DND-41 (cell line): ENCODE data around the gene VN1R2.
"Not testable (repeated sequence)": the region's sequence is repeated elsewhere in the genome, so short reads cannot be mapped to it uniquely, and the experiment has no call there.

Experiments
- ATAC-seq: fragments of 200-7000 bp; cut with Tn5 transposase; 3 replicates; pipeline ENCODE4 v1.9.1; 2021; ENCODE audit warnings: low read depth; ENCODE audit not compliant: insufficient read depth
- DNase-seq: peaks from one replicate; pipeline ENCODE4 v3.0.0-alpha.2; 2020
- H2AFZ ChIP-seq: 2 replicates; pipeline ENCODE4 v1.6.0; 2012; ENCODE audit warnings: low read depth, low read length
- H3K27ac ChIP-seq: 2 replicates; pipeline ENCODE4 v1.5.1; 2012; ENCODE audit warnings: low read length, inconsistent platforms
- H3K27me3 ChIP-seq: fragments of 200-600 bp; sonication (generic); 2 replicates; pipeline ENCODE4 v1.6.0; 2012; ENCODE audit warnings: low read length, mild to moderate bottlenecking, inconsistent platforms; ENCODE audit not compliant: insufficient read depth, poor library complexity
- H3K36me3 ChIP-seq: 2 replicates; pipeline ENCODE4 v1.5.1; 2012; ENCODE audit warnings: low read length, inconsistent platforms; ENCODE audit not compliant: insufficient read depth
- H3K4me1 ChIP-seq: 2 replicates; pipeline ENCODE4 v1.5.1; 2012; ENCODE audit warnings: mild to moderate bottlenecking, low read length; ENCODE audit not compliant: insufficient read depth
- H3K4me2 ChIP-seq: 2 replicates; pipeline ENCODE4 v1.6.0; 2012; ENCODE audit warnings: mild to moderate bottlenecking, moderate library complexity, low read length, inconsistent platforms; ENCODE audit not compliant: insufficient read depth
- H3K4me3 ChIP-seq, 2 experiments: fragments of 200-600 bp in 1 of 2; shearing (Covaris generic) in 1 of 2; 2 replicates each; pipeline ENCODE4 v1.5.1; 2012 to 2016; ENCODE audit warnings: inconsistent platforms in 2 of 2, low read length in 2 of 2, mild to moderate bottlenecking in 2 of 2, low read depth in 1 of 2, moderate library complexity in 1 of 2
- H3K79me2 ChIP-seq: 2 replicates; pipeline ENCODE4 v1.6.0; 2012; ENCODE audit warnings: low read length, inconsistent platforms; ENCODE audit not compliant: insufficient read depth
- H3K9ac ChIP-seq: 2 replicates; pipeline ENCODE4 v1.6.0; 2012; ENCODE audit warnings: low read depth, mild to moderate bottlenecking, inconsistent platforms, low read length, moderate library complexity
- H3K9me3 ChIP-seq: 2 replicates; pipeline ENCODE4 v1.5.1; 2012; ENCODE audit warnings: low read length, moderate library complexity, mild to moderate bottlenecking, inconsistent platforms; ENCODE audit not compliant: insufficient read depth, severe bottlenecking
- H4K20me1 ChIP-seq: 2 replicates; pipeline ENCODE4 v1.6.0; 2012; ENCODE audit warnings: low read length; ENCODE audit not compliant: insufficient read depth
- EZH2 ChIP-seq: IDR thresholded peaks from 3 replicates; pipeline ENCODE4 v1.6.1; 2012; ENCODE audit warnings: borderline replicate concordance, low read depth, mild to moderate bottlenecking, moderate library complexity, low read length, inconsistent platforms; ENCODE audit not compliant: severe bottlenecking
- TF ChIP-seq, protein P1 (sequence below): IDR thresholded peaks from 2 replicates; pipeline ENCODE4 v1.5.1; 2012; ENCODE audit warnings: borderline replicate concordance, low read length, moderate library complexity, mild to moderate bottlenecking; ENCODE audit not compliant: poor library complexity, severe bottlenecking; ENCODE audit errors: extremely low read depth

Gene VN1R2

DNA sequence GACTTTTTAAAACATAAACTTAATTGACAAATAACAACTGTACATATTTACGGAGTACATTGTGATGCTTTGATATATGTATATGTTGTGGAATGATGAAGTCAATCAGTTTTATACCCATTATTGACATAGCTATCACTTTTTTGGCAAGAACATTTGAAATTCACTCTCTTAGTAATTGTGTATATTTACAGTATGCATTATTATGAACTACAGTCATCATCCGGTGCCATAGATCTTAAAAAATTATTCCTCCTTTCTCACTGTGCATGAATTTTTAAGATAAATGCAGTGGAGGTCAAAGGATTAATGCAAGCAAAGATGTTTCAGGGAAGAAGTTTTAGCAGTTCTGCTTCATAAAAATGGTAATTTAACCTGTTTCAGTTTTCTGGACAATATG lies 17.4 kb downstream of the VN1R2 start:
- H3K9me3 ChIP-seq: no peaks in the 10 kb centered on the region
- TF ChIP-seq, protein P1, sequence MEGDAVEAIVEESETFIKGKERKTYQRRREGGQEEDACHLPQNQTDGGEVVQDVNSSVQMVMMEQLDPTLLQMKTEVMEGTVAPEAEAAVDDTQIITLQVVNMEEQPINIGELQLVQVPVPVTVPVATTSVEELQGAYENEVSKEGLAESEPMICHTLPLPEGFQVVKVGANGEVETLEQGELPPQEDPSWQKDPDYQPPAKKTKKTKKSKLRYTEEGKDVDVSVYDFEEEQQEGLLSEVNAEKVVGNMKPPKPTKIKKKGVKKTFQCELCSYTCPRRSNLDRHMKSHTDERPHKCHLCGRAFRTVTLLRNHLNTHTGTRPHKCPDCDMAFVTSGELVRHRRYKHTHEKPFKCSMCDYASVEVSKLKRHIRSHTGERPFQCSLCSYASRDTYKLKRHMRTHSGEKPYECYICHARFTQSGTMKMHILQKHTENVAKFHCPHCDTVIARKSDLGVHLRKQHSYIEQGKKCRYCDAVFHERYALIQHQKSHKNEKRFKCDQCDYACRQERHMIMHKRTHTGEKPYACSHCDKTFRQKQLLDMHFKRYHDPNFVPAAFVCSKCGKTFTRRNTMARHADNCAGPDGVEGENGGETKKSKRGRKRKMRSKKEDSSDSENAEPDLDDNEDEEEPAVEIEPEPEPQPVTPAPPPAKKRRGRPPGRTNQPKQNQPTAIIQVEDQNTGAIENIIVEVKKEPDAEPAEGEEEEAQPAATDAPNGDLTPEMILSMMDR: no peak
- no peak for TF ChIP-seq EZH2
- no peaks in the 10 kb centered on the region for H4K20me1 ChIP-seq
- no peak overlapping the region for H3K4me2 ChIP-seq
- H3K4me1 ChIP-seq: no peaks in the 10 kb centered on the region
- no peak overlapping the region for H3K27ac ChIP-seq
- H3K27me3 ChIP-seq: peaks cover 23% of the 10 kb centered on the region
- no peaks in the 10 kb centered on the region for H3K79me2 ChIP-seq
- H3K36me3 ChIP-seq: no peaks in the 10 kb centered on the region
- H3K4me3 ChIP-seq: no peak overlapping the region
- ATAC-seq: no peak
- H3K9ac ChIP-seq: no peak overlapping the region
- no peak overlapping the region for H2AFZ ChIP-seq
- no peak for DNase-seq

DNA sequence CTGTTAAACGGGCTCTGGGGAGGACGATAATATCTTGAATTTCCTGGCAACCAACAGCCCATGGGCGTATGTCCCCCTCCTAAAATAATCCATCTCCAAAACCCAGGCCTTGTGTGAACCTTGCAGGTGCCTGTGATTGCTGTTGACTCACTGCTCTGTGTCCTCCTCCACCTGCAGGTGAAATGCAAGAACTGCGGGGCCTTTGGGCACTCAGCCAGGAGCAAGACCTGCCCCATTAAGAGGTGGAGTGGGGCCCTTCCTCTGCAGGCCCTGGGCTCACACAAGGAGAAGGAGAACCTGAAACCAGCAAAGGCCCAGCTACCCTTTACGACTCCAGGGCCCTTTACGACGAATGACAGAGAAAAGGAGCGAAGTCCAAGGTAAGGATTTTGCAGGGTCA lies 23.9 kb downstream of the VN1R2 start:
- not testable (repeated sequence) for H4K20me1 ChIP-seq, H3K27me3 ChIP-seq, H3K27ac ChIP-seq, H2AFZ ChIP-seq, H3K4me2 ChIP-seq, H3K4me3 ChIP-seq, H3K36me3 ChIP-seq, H3K9me3 ChIP-seq, H3K9ac ChIP-seq, H3K4me1 ChIP-seq, H3K79me2 ChIP-seq
- TF ChIP-seq, protein P1: peak; percentile 38
- ATAC-seq (peak; percentile 88), DNase-seq (peak; percentile 64)

DNA sequence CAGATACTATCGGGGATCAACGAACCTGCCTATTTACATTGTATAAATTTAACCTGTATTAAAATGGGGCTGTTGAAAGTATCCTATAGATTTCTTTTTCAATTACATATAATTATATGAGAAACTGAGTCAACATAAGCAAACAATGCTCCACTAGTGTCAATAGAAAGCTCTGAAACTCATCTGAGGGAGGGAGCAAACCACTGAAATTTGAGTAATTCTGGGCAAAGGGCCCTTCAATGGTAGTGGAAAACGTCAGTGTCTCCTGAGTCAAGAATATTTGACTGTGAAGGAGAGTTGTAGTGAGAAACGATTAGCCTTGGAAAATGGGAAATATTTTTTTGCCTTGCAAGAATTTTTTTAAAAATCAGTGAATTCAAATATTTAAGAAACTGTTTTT lies 27.0 kb downstream of the VN1R2 start:
- Histone ChIP-seq H3K27ac (no peak overlapping the region), H3K9me3 (no peaks in the 10 kb centered on the region), H3K4me3 (no peak overlapping the region), H3K4me2 (no peak overlapping the region), H2AFZ (no peak overlapping the region), H3K27me3 (no peaks in the 10 kb centered on the region), H3K79me2 (no peaks in the 10 kb centered on the region), H3K36me3 (no peaks in the 10 kb centered on the region), H3K4me1 (no peaks in the 10 kb centered on the region), H3K9ac (no peak overlapping the region), H4K20me1 (no peaks in the 10 kb centered on the region)
- no peak for TF ChIP-seq EZH2
- TF ChIP-seq, protein P1: no peak
- ATAC-seq (no peak), DNase-seq (no peak)

DNA sequence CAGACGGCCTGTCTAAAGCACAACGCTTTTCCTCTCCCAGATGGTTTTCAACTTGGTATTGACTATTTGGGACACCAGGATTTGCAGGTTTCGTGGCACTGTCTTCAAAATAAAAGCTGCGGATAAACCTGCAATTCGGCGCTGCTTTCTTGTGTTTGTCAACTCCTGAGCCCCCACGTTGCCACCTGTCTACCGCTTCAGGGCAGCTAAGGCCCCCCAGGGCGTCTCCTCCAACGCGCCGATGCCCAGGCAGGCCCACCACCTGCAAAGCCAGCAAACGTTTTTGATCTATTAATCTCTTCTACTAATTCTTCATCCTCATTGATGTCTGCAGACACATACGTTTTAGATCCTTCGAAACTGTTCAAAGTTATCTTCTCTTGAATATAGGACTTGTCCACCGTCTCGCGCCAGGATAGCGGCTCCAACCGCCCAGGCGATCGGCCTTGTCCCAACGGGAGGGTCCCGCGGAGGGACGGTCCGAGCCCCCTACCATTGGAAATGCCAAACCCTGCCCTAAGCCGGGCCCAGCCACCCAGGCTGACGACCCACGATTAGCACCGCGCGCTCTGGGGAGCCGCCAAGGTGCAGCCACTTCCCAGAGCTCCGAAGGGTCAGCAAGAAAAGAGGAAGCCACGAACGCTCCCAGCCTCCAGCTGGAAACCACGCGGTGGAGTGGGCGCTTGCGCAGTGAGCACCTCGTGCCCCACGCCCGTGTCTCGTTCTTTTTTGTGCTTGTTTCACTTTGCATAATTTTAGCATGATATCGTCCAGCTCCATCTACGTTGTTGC lies 32.9 kb downstream of the VN1R2 start:
- H3K9ac ChIP-seq: no peak overlapping the region
- no peaks in the 10 kb centered on the region for H3K36me3 ChIP-seq
- DNase-seq (no peak), ATAC-seq (no peak)
- H3K4me3 ChIP-seq: no peak overlapping the region
- no peaks in the 10 kb centered on the region for H3K79me2 ChIP-seq
- no peaks in the 10 kb centered on the region for H3K4me1 ChIP-seq
- no peaks in the 10 kb centered on the region for H4K20me1 ChIP-seq
- H3K27me3 ChIP-seq: no peaks in the 10 kb centered on the region
- no peak overlapping the region for H3K4me2 ChIP-seq
- TF ChIP-seq, protein P1: no peak
- no peak for TF ChIP-seq EZH2
- no peak overlapping the region for H2AFZ ChIP-seq
- peaks cover 19% of the 10 kb centered on the region for H3K9me3 ChIP-seq
- no peak overlapping the region for H3K27ac ChIP-seq
